H1 (cell line): ENCODE data around the gene SGSH. TPM values are rescaled to one million over a fixed set of nuclear protein-coding genes. Genes with fewer than 3 reads are reported as not detected.

ENCODE experiments used
- BACH1 ChIP-seq: IDR thresholded peaks from 2 replicates; pipeline ENCODE4 v1.6.1; 2012; ENCODE audit warnings: low read length, improper control_type of control experiment
- polyA plus RNA-seq, 7 experiments: library from polyadenylated mRNA; depleted of rRNA in 3 of 7; stranded (reverse) in 5 of 7; unstranded in 2 of 7; fragments of >200 nt in 5 of 7; fragments of 200-250 nt in 2 of 7; gene quantifications; 1 replicate in 5 of 7; 2 replicates in 1 of 7; 4 replicates in 1 of 7; pipeline versions ENCODE4 v1.2.1 to v1.2.3, GENCODE V29; 2011 to 2013; ENCODE audit warnings: missing spikeins in 2 of 7, mixed read lengths in 2 of 7
- total RNA-seq: library from RNA; stranded (reverse); fragmentation: NEBNext Ultra II Directional; extraction: Animal tissue kit (Norgen Biotek cat#: 25700); gene quantifications from 2 replicates; pipeline ENCODE4 v1.2.1, GENCODE V29; 2021

Gene SGSH
- total and polyA plus RNA-seq, 2 of the 8 experiments (the other 6 are each of a cell fraction or from before 2014, with no cell fraction given): 18.0 to 19.6 TPM

- no peak for TF ChIP-seq BACH1
These were observed 25.0 kb downstream of the SGSH start (continued) for GRCh38 chr17:80195141-80195540.
